GM21825 (cell line): Measurements from ENCODE around the gene PADI1.

Experiments
- ATAC-seq: cut with Tn5 transposase; IDR thresholded peaks from one replicate; pipeline ENCODE4 v1.9.1; 2021; ENCODE audit warnings: mild to moderate bottlenecking, moderate library complexity; ENCODE audit not compliant: unreplicated experiment

Gene PADI1

GRCh38 chr1:17293681-17294425 is 88.9 kb downstream of the PADI1 start:
- no peak for ATAC-seq

GRCh38 chr1:17295292-17295691 is 90.4 kb downstream of the PADI1 start:
- ATAC-seq = no peak
